Activated gamma-delta T cell (primary cell): ENCODE data around the gene JUND.

Experiments used
- DNase-seq: peaks from one replicate; lab custom pipeline; 2025; lab: John Stamatoyannopoulos, UW

Gene JUND

DNA sequence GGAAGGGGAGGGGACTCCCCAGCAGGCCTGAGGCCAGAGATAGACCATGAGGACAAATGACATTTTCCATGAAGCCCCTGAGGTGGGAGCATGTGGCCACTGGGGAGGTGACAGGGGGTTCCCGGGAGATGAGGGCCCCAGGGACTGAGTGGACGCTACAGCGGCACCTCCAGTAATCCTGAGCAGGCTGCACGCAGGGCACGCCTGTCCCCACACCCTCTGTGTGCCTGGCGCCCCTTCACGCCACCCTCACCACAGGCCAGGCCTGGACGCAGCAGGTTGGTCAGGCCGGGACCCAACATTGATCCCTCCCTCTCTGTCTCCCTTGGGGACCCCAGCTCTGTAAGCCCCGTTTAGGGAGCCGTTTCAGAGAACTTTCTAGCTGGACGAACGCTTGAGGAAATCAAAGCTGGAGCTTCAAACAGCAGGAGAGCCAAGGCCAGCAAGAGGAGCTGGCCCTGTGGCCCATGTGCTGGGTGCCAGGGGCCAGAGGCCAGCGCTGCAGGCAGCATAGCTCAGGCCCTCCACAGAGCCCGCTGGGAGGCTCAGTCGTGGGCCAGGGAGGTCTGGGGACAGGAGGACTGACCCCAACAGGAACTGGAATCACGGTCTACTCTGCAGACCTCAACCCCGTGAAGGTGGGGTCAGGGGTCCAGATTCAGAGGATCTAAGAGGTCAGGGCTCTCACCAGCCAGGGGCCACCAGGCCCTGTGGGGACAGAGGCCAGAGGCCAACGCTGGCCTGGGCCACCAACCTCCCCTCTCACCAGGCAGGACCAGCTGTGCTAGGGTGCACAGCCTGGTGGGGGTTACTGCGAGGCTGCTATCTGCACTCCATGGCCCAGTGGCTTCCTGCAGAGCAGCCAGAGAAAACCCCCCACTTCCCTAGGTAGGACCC, 26.9 kb upstream of the JUND start:
- no peak for DNase-seq

DNA sequence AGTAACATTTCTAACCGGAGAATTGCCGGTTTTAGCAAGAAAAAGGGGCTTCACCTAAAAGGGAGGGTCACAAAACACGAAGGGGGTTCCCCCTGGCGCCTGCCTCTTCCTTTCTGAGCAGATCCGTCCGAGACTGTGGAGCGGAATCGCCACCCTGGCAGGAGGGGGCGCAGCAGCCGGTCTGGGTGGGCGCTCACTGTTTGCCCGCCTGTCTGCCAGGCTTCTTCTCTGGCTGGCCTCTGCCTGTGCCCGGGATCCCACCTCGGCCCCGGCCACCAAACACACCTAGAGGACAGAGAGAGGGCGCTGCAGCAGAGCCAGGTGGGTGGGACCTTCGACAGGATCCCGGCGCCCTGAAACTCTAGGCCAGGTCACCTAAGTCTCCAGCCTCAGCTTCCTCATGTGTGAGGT, 25.9 kb upstream of the JUND start:
- DNase-seq: no peak

DNA sequence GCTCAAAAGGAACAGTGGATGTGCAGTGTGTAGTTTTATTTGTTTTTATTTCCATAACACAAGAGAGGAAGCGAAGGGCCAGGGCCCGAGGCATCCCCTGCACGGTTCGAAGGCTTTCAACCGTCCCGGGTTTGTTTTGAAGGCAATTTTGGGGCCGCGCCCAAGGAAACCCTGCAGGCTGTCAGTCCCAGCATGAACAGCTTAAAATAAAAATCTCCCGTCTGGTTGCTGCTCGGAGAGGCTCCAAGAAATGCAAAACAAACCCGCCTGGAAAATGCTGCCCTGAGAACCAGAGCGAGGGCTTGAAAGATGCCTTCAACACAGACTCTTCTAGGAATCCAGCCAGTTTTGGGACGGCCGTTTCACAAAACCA, 25.5 kb upstream of the JUND start:
- DNase-seq: no peak

DNA sequence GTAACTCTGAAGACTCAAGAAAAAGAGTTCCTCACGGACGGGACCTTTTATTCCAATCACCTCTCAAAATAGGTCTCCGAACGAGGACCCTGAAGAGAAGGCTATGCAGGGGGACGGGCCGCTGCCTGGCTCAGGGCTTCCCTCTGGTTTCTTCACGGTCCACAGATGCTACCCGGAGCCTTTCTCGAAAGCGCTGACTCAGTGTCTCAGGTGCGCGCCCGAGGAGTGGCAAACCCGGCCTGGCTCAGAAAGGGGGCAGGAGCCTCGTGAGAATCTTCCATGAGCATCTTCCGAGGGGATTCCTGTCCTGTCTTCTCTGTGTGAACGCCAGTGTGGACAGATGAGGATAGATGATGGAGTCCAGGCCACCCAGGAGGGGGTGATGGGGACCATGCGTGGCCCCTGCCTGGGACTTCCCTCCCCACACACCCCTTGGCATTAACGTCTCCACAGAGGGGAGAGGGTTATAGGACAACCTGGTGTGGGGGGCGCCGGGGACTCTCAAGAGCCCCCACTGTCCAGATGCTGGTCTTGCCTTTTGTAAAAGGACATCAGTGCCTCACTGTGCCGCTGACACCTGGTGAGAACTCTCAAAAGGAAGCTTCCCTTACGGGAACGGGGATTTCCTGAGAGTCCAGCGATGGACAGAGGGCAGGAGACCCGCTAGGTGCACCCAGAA, 24.9 kb upstream of the JUND start:
- DNase-seq: no peak

DNA sequence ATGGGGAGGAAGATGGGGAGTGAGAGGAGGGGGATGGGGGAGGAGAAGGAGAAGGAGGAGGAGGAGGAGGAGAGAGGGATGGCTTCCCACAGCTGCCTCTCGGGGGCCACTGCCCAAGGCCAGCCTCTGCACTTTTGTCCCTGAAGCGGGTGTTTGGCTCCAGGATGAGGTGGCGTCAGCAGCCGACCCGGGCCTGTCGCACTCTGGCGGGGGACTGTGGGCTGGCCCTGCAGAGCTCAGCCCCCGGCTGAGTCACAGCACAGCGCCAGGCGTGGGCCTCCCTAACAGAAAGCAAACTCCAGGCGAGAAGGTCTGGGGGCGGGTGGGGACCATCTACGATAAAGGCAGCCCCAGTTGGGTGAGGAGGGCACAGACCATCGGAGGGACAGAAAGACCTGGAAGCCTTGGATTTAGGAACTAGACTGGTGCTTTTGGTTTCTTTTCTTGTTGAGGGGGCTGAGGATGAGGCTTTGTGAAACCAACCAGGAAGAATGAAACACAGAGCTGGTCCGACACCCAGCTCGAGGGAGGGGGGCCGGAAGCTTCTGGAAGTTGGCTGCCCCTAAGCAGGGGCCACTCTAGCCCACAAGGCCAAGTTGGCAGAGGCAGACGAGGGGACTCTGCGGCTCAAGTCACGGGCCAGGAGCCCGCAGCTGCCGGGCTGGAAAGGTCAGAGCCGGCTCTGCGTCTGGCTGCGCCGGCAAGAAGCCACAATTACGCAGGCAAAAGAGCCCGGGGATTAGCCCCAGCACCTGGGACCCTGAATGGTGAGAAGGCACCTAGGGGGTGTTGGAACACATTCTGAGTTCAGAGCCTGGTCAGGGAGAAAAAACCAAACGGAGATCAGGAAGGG, 23.3 kb upstream of the JUND start:
- peak; percentile 74 for DNase-seq

DNA sequence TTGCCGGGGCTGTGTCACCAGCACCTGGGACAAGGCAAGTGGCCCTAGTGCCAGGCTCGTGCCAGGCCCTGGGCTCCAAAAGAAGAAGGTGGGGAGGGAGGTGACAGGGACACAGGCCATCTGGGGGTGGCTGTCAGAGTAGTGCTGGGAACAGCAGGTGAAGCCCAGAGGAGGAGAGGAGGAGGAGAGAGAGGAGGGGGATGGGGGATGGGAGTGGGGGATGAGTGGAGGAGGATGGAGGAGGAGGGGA, 22.7 kb upstream of the JUND start:
- DNase-seq: no peak

DNA sequence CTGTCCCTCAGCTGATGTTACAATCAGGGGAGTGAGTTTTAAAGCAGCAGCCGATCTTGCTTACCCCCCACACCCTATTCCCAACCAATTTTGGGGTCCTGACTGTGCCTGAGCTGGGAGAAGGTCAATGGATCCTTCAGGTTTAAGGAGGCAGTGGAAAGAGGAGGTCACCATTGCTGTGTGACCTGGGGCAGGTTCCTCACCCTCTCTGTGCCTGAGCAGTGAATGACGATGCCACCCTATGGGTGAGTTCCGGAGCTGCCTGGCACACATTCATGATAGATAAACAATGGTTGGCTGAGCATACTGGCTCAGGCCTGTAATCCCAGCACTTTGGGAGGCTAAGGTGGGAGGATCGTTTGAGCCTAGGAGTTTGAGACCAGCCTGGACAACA, 20.3 kb upstream of the JUND start:
- no peak for DNase-seq

DNA sequence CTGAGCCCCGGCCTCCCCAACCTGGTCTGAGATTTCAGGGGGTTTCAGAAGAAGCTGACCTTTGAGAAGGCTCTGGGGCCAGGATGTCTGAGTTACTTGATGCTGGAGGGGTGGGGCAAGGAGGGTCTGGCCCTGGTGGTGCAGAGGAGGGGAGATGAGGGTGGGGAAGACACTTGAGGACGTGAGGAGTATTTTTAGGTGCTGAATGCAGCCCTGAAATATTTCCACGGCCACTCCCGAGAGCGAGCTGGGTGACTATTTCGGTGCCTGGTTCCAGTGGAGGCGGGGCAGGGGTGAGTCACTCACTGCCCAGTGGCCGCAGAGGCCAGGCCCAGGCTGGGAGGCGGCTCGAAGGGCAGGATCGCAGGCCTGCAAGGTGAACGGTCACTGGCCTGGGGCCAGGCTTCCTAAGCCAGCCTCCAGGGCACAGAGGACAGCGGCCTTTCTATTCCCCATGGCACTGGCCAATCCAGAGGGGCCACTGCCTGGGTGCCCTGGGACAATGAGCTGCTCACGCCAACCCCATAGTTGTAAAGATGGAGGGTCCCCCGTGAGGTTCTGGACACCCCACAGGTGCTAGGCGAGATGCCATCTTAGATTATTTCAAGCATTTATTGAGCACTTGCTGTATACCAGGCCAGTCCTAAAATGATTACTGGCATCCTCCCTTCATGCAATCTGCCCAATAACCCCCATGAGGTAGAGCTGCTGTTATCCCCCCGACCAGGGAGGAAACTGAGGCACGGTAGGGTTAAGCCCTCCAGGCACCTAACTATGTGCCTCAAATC, 19.7 kb upstream of the JUND start:
- no peak for DNase-seq

DNA sequence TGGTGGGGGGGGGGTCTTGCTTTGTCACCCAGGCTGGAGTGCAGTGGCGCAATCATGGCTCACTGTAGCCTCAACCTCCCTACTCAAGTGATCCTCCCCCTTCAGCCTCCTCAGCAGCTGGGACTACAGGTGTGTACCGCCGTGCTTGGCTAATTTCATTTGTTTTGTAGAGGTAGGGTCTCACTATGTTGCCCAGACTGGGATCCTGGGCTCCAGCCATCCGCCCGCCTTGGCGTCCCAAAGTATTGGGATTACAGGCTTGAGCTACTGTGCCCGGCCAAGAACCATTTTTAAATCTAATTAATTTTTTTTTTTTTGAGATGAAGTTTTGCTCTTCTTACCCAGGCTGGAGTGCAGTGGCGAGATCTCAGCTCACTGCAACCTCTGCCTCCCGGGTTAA, 18.2 kb upstream of the JUND start:
- no peak for DNase-seq

DNA sequence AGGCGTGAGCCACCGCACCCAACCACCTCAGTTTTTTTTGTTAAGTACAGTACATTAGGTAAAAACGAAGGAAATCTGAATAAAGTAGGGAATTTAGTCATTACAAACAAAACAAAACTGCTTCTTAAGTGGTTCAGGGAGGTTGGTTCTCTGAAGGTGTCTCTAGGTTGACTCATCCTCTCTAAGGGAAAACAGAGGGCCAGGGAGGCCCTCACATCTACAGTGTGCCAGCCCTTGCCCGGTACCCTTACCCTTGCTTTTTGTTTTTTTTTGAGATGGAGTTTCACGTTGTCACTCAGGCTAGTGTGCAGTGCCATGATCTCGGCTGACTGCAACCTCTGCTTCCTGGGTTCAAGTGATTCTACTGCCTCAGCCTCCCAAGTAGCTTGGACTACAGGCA, 17.2 kb upstream of the JUND start:
- no peak for DNase-seq

DNA sequence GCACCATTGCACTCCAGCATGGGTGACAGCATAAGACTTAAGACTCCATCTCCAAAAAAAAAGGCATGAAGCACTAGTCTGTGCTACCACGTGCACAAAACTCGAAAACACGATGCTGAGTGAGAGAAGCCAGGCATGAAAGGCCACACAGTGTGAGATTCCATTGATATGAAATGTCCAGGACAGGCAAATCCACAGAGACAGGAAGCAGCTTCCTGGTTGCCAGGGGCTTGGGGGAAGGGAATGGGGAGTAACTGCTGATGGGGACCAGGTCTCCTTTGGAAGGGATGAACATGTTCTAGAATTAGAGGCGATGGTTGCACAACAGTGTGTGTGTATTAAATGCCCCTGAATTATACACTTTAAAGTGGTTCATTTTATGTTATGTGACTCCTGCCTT, 15.9 kb upstream of the JUND start:
- DNase-seq: no peak

DNA sequence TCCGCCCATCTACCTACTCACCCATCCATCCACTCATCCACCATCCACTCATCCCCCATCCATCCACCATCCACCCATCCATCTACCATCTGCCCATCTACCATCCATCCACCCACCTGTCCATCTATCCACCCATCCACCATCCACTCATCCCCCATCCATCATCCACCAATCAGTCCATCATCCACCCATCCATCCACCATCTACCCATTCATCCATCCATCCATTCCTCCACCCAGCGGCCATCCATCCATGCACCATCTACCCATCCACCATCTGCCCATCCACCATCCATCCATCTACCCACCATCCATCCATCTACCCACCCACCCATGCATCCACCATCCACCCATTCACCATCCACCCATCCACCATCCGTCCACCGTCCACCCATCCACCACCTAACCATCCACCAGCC, 13.6 kb upstream of the JUND start:
- no peak for DNase-seq

DNA sequence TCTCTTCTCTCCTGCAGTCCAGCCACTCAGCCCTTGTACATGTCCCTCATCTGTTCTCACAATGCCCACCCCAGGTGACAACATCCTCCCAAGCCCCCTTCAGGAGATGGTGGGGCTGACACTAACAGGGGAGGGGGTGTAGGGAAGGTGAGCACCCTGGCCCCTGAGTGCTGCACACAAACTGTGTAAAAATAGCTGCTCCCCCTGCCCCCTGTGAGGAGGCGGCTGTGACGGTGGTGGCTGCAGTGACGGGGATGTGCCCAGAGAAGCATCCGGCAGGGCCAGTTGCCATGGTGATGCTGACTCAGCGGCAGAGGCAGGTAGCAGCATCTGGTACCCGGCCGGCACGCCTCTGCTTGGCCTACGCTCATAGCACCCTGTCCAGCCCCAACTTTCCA, 13.0 kb upstream of the JUND start:
- peak; percentile 71 for DNase-seq

DNA sequence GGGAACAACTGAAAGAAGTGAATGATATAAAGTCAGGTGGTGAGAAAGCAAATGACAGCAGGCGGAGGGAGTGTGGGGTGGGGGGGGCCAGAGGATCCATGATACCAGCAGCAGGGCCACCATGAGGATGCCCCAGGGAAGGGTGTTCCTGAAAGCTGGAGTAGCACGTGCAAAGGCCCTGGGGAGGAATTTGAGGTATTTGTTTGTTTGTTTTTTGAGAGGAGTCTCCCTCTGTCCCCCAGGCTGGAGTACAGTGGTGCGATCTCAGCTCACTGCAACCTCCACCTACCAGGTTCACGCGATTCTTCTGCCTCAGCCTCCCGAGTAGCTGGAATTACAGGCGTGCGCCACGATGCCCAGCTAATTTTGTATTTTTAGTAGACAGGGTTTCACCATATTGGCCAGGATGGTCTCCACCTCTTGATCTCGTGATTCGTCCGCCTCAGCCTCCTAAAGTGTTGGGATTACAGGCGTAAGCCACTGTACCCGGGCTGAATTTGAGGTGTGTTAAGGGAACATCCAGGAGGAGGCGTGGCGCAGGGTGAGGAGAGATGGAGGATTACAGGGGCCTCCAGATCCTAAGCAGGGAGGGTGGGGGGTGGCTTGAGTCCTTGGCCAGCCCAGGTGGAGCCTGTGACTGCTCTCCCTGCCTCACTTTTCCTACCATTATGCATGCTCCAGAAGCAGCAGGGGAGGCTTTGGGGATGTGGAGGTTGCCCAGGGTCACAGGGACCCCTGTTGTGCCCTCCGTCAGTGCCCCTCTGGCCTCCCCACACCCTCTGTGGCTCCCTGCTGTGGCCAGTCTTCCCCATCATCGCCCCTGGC, 12.4 kb upstream of the JUND start:
- no peak for DNase-seq

DNA sequence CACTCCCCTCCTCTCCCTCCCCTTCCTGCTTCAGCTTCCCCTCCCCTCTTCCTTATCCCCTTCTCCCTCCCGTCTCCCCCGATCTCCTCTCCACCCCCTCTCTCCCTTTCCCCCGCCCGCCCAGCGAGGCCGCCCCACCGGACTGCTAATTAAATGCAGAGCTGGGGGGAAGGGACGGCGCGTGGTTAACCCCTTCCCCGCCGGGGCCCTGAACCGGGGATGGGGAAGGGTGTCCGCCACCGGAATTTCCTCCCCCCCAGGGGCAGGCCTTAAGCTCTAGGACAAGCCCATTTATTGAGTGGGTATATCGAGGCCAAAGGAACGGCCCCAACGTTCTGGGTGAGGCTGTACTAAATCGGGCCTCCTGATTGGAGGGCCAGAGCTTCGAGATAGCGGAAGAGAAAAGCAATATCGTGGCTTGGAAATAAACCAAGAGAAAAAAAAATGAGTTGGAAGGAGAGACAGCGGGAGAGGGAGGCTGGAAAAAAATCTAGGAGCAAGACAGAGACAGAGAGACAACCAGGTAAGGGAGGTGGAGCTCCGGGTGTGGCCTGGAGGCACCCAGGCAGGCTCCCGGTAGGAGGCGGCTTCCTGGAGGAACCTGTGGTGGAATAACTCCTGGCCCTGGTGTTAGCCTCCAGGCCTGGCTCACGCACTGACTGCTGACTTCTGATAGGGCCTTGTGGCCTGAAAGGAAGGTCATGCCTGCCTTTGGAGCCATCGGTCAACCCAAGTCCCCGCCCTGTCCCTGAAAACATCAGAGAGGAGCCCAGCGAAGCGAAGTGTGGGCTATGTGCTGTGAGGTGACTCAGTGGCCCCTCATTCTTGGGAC, 11.6 kb upstream of the JUND start:
- no peak for DNase-seq

DNA sequence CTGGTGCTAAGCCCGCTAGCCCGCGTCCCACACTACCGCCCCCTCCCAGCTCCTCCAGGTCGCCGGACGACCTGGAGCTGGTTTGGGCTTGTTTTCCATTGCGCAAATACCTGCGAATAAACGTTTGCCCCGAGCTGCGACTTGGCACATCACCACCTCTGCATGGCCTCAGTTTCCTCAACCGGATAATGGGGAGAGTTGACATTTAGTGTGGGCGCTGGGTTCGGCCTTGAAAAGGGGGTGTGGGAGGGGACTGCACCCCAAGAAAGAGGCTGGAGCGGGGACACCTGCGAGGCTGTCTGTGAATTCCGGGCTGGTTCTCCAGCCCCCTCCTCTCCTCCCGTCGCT, 11.0 kb upstream of the JUND start:
- DNase-seq: no peak

DNA sequence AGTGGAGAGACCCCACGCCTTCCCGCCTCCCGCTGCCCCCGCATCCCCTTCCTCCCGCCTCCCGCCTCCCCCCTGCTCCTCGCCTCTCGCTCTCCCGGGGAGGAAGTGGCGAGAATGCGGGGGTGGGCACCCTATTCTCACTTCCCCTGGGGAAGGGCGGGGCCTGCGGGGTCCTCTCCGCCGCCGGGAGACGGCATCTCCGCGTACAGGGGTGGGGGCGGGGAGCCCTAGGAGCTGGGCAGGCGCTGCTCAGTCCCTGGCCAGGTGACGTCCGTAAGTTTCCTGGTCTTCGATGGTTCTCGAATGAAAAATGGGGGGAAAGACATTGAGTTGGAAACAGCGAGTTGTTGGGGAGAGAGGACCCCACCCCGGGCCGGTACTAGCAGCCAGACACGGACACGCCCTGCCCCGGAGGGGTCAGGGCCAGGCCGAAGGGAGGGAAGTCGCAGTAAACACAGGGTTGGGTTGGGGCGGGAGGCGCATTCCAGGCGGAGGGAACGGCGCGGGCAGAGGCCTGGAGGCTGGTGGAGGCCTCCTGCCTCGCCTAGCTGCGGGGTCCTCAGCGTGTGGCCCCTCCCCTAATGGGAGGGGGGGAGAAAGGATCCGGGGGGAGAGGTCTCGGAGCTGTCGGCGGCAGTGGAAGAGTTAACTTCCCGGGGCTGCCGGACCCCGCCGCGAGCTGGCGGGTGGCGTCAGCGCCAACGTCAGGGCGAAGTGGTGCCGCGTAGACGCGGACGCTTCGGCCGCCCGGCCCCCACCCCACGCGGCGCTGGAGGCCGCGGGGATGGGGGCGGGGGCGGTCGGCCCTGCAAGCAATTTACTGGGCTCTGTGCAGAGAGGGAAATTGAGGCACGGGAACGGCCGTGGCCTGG, 10.4 kb upstream of the JUND start:
- peak; percentile 63 for DNase-seq

DNA sequence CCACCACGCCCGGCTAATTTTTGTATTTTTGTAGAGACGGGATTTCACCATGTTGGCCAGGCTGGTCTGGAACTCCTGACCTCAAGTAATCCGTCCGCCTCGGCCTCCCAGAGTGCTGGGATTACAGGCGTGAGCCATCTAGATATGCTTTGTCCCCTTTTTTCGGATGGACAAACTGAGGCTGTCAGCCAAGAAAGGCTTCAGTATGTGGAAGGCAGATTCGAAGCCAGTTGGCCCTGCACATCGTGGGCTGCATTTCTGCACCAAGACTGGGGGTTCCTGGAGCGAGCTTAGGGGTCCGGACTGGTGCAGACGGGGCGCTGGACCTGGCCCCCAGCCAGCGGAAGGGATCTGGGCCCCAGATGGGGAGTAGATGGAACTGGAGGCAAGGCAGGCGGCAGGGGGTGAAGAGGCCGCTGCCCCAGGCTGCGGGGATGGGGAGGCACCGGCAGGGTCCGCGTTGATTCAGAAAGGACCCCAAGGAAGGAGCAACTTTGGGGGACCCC, 9.7 kb upstream of the JUND start:
- DNase-seq: no peak

DNA sequence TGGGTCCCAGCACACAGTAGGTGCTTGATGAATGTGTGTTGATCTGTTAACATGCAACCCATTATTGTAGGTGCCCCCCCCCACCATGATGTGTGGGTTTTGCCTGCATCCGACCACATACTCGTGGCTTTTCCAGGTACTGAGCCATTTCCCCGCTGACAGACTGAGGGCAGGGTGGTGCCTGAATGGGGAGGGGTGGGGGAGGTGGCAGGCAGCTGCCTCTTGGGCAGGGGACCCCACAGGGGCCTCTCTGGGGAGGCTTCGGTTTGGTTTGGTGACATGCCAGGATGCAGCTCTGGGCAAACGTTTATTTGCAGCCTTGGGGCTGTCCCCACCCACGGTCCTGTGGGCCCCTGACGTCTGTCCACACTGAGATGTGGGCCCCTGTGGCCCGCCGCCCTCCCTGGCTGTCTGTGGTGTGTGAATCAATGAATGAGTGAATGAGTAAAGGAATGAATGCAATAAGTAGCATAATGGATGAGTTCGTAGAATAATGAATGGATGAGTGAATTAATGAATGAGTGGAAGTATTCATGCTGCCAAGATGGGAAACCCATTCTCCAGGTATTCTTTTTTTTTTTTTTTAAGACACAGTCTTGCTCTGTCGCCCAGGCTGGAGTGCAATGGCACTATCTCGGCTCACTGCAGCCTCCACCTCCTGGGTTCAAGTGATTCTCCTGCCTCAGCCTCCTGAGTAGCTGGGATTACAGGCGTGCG, 9.0 kb upstream of the JUND start:
- peak; percentile 66 for DNase-seq
